GM23248 (cell line): ENCODE data around the gene STRA6. TPM values are rescaled to one million over a fixed set of nuclear protein-coding genes. Genes with fewer than 3 reads are reported as not detected.

ENCODE experiments used
- DNase-seq: peaks from one replicate; pipeline ENCODE4 v3.0.0-alpha.2; 2015
- H2AFZ ChIP-seq: fragments of 200-600 bp; sonication (generic); 2 replicates; pipeline ENCODE4 v1.6.1; 2016; ENCODE audit warnings: antibody characterized with exemption
- H3F3A ChIP-seq: fragments of 200-600 bp; sonication (generic); 2 replicates; pipeline ENCODE4 v1.6.1; 2016; ENCODE audit warnings: mild to moderate bottlenecking, antibody characterized with exemption, mixed run types; ENCODE audit not compliant: insufficient read depth
- H3K27ac ChIP-seq: fragments of 200-600 bp; sonication (generic); 2 replicates; pipeline ENCODE4 v1.5.1; 2016; ENCODE audit warnings: mild to moderate bottlenecking
- H3K27me3 ChIP-seq: fragments of 200-600 bp; sonication (generic); replicated peaks from 2 replicates; pipeline ENCODE4 v1.6.1; 2016; ENCODE audit warnings: mild to moderate bottlenecking; ENCODE audit not compliant: insufficient read depth
- H3K36me3 ChIP-seq: fragments of 200-600 bp; sonication (generic); 2 replicates; pipeline ENCODE4 v1.6.1; 2016; ENCODE audit warnings: low read depth, mild to moderate bottlenecking
- H3K4me1 ChIP-seq: fragments of 200-600 bp; sonication (generic); 2 replicates; pipeline ENCODE4 v1.6.1; 2016; ENCODE audit warnings: mild to moderate bottlenecking; ENCODE audit not compliant: insufficient read depth
- H3K4me2 ChIP-seq: fragments of 200-600 bp; sonication (generic); one replicate; pipeline ENCODE4 v1.6.1; 2016; ENCODE audit warnings: mild to moderate bottlenecking; ENCODE audit not compliant: unreplicated experiment
- H3K4me3 ChIP-seq: fragments of 200-600 bp; sonication (generic); 2 replicates; pipeline ENCODE4 v1.5.1; 2016; ENCODE audit warnings: mild to moderate bottlenecking
- H3K79me2 ChIP-seq: fragments of 200-600 bp; sonication (generic); 2 replicates; pipeline ENCODE4 v1.6.1; 2016; ENCODE audit warnings: mild to moderate bottlenecking; ENCODE audit not compliant: insufficient read depth
- H3K9ac ChIP-seq: fragments of 200-600 bp; sonication (generic); 2 replicates; pipeline ENCODE4 v1.6.1; 2016; ENCODE audit warnings: mild to moderate bottlenecking
- H3K9me2 ChIP-seq: fragments of 200-600 bp; sonication (generic); 2 replicates; pipeline ENCODE4 v1.6.1; 2016; ENCODE audit warnings: mixed run types, mild to moderate bottlenecking, moderate library complexity; ENCODE audit not compliant: insufficient read depth
- H3K9me3 ChIP-seq: fragments of 200-600 bp; sonication (generic); one replicate; pipeline ENCODE4 v1.6.1; 2017; ENCODE audit warnings: low read depth
- H4K20me1 ChIP-seq: fragments of 200-600 bp; sonication (generic); 2 replicates; pipeline ENCODE4 v1.6.0; 2016; ENCODE audit not compliant: insufficient read depth
- EZH2 ChIP-seq: fragments of 200-600 bp; sonication (generic); IDR thresholded peaks from 2 replicates; pipeline ENCODE4 v1.6.1; 2018; ENCODE audit warnings: antibody characterized with exemption, mild to moderate bottlenecking; ENCODE audit not compliant: insufficient read depth, poor library complexity, severe bottlenecking
- EZH2phosphoT487 ChIP-seq: fragments of 200-600 bp; sonication (generic); IDR thresholded peaks from 2 replicates; pipeline ENCODE4 v1.6.1; 2018; ENCODE audit warnings: antibody characterized with exemption, moderate library complexity, mild to moderate bottlenecking, low read depth; ENCODE audit not compliant: insufficient read depth
- WGBS, 2 experiments: methylation state at CpG; one replicate each; pipeline ENCODE4 v1.1.6; 2015 to 2017; ENCODE audit warnings: low lambda C conversion rate in 2 of 2, low coverage in 1 of 2; ENCODE audit errors: missing lambda C conversion rate in 2 of 2; 5-methylcytosine and 5-hydroxymethylcytosine counted together
- in situ Hi-C: fragments of 300-500 bp; cut with MboI; formaldehyde crosslinking; loops from 2 replicates; pipeline ENCODE4 v1.15.0; 2020
- polyA plus RNA-seq: library from polyadenylated mRNA; unstranded; fragments of >200 nt; fragmentation: Nextera tagmentation; extraction: Ambion mirVana; gene quantifications from 2 replicates; pipeline ENCODE4 v1.2.1, GENCODE V29; 2016
- total RNA-seq: library from RNA; depleted of rRNA; stranded (reverse); fragments of >200 nt; shearing (Covaris generic); gene quantifications from 2 replicates; pipeline ENCODE4 v1.2.3, GENCODE V29; 2014

The STRA6 gene
- total and polyA plus RNA-seq, 2 experiments from 2014 or later: not detected

DNA sequence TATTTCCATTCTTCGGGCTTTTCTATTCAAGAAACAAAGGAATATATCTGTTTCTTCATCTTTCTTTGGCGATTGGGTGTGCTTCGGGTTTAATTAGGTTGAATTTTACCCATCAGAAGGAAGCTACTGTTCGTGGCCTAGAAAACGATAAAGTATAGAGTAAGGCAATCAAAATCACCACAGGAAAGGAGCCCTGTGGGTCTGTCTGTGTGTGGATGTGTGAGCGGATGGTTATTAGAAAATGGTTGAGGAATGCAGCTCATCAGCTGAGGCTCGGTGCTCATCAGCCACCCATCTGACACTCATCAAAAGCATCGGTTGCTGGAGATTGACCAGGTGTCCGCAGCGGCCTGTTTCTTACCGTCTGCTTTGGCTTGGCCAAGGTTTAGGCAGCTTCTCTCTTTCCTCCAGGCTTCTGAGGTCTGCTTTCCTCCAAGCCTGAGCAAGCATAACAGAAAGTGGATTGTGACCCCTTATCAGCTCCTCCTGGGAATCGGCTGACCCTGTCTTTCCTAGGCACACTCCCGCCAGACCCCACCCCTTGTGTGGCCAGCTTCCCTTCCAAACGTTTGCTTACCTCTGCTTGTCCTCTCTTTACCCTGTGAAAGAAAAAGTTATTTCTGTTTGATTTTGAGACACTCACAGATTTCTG, 46.7 kb downstream of the STRA6 start:
- no peak for DNase-seq
- H4K20me1 ChIP-seq: no peaks in the 10 kb centered on the region
- no peaks in the 10 kb centered on the region for H3K36me3 ChIP-seq
- H3K4me2 ChIP-seq: no peak overlapping the region
- H3K9me2 ChIP-seq: no peaks in the 10 kb centered on the region
- H3F3A ChIP-seq: no peaks in the 10 kb centered on the region
- no peaks in the 10 kb centered on the region for H3K9me3 ChIP-seq
- H3K4me3 ChIP-seq: no peak overlapping the region
- H2AFZ ChIP-seq: no peak overlapping the region
- no peaks in the 10 kb centered on the region for H3K27me3 ChIP-seq
- TF ChIP-seq EZH2 (no peak), EZH2phosphoT487 (no peak)
- 63 to 64% methylated on average over 14 of the region's 14 CpGs for WGBS, 2 experiments
- H3K4me1 ChIP-seq: no peaks in the 10 kb centered on the region
- no peak overlapping the region for H3K27ac ChIP-seq
- H3K79me2 ChIP-seq: no peaks in the 10 kb centered on the region
- in situ Hi-C loops: no loop called here
- H3K9ac ChIP-seq: no peak overlapping the region

- in situ Hi-C loops: no loop called here
- Histone ChIP-seq H3K9ac (no peak overlapping the region), H3K36me3 (no peaks in the 10 kb centered on the region), H3K27ac (no peak overlapping the region), H3K4me1 (no peaks in the 10 kb centered on the region), H3K4me3 (no peak overlapping the region), H3K9me3 (no peaks in the 10 kb centered on the region), H3K27me3 (peaks cover 18% of the 10 kb centered on the region), H4K20me1 (no peaks in the 10 kb centered on the region; the same call in 1 of the 2 replicates), H3K79me2 (no peaks in the 10 kb centered on the region), H2AFZ (no peak overlapping the region), H3K9me2 (no peaks in the 10 kb centered on the region), H3K4me2 (no peak overlapping the region), H3F3A (no peaks in the 10 kb centered on the region)
- no peak for DNase-seq
- WGBS, 2 experiments: 34 to 42% methylated on average over 2 of the region's 2 CpGs
- TF ChIP-seq EZH2phosphoT487 (no peak), EZH2 (no peak)
Measured at GRCh38 chr15:74147051-74147450, 55.5 kb downstream of the STRA6 start.

- in situ Hi-C loops: no loop called here
Measured at GRCh38 chr15:74146277-74146800, 56.2 kb downstream of the STRA6 start.

DNA sequence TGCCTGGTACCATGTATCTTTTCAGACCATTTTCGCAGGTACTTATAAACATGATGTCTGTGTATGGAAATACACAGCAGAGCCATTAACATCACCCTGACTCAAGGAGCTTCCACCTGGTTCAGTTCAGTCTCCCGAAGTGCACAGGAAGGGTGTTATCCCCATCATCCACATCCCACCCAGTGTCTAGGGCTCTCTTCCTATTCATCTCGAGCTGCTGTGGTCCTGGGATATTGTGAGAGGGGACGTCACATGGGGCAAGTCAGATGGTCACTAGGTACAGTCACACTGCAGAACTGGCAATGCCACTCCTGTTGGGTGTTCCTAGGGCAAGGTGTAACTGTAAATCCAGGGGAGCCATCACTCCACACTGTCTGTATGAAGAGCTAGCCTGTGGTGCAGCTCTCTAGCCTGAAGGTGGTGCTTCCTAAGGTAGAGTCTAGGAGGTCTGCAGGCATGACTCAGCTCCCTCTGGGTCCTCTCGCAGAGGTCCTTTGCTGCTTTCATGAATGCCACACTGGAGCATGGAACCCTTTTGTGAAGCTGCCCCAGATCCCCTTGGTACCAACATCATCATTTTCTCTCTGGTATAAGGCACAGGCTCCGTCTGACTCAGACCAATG, 58.3 kb downstream of the STRA6 start:
- H3K9ac ChIP-seq: no peak overlapping the region
- no peak for DNase-seq
- no peak overlapping the region for H3K4me3 ChIP-seq
- H3K27ac ChIP-seq: no peak overlapping the region
- H3F3A ChIP-seq: no peaks in the 10 kb centered on the region
- H3K27me3 ChIP-seq: peaks cover 18% of the 10 kb centered on the region
- no peaks in the 10 kb centered on the region for H3K36me3 ChIP-seq
- in situ Hi-C loops: no loop called here
- H4K20me1 ChIP-seq: no peaks in the 10 kb centered on the region; the same call in 1 of the 2 replicates
- no peak for TF ChIP-seq EZH2
- no peak for TF ChIP-seq EZH2phosphoT487
- H3K79me2 ChIP-seq: no peaks in the 10 kb centered on the region
- WGBS, 2 experiments: 51 to 63% methylated on average over 6 of the region's 6 CpGs
- H2AFZ ChIP-seq: no peak overlapping the region
- no peaks in the 10 kb centered on the region for H3K4me1 ChIP-seq
- no peaks in the 10 kb centered on the region for H3K9me3 ChIP-seq
- no peaks in the 10 kb centered on the region for H3K9me2 ChIP-seq
- no peak overlapping the region for H3K4me2 ChIP-seq

More at GRCh38 chr15:74146277-74146800, 56.2 kb downstream of the STRA6 start:
- Histone ChIP-seq H3K27me3 (peaks cover 18% of the 10 kb centered on the region), H3K36me3 (no peaks in the 10 kb centered on the region), H3K27ac (no peak overlapping the region), H3K9ac (no peak overlapping the region), H3K9me3 (no peaks in the 10 kb centered on the region), H3K4me3 (no peak overlapping the region), H3K4me2 (no peak overlapping the region), H3F3A (no peaks in the 10 kb centered on the region), H4K20me1 (no peaks in the 10 kb centered on the region; the same call in 1 of the 2 replicates), H3K9me2 (no peaks in the 10 kb centered on the region), H3K79me2 (no peaks in the 10 kb centered on the region), H3K4me1 (no peaks in the 10 kb centered on the region), H2AFZ (no peak overlapping the region)
- TF ChIP-seq EZH2 (no peak), EZH2phosphoT487 (no peak)
- WGBS, 2 experiments: 55 to 67% methylated on average over 1 of the region's 1 CpG
- DNase-seq: no peak
